Measurements from ENCODE around the gene MLKL.
"Not testable (repeated sequence)": the region's sequence is repeated elsewhere in the genome, so short reads cannot be mapped to it uniquely, and the experiment has no call there.

The MLKL gene

DNA sequence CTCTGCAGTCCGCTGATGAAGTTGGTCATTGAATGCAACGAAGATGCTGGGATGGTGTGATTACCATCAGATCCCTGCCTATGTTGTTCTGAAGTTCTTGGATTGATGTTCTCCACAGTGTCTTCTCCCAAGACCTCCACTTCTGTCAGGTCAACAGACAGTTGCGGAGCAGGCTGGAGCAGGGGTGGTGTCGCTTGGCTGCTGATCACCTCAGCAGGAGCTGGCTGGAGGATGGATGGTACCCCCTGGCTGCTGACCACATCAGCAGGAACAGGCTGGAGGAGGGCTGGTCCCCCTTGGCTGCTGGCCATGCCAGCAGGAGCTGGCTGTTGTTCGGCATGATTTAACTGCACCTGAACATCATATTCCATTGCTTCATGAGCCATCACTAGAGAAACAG, 39.6 kb downstream of the MLKL start:
- no peak for TF ChIP-seq SPI1 (IDR thresholded peaks at IDR 0.05; ENCODE audit: low read depth, low read length)
- TF ChIP-seq POU2F2 (IDR thresholded peaks at IDR 0.05; ENCODE audit: low read depth, low read length), result no peak
- TF ChIP-seq POLR2A (IDR thresholded peaks at IDR 0.05; ENCODE audit: low read depth, low read length), result 0 out of 2 replicates have a peak, but pooled peaks have one; percentile 52
- no peak for TF ChIP-seq POLR2AphosphoS5 (IDR thresholded peaks at IDR 0.05; ENCODE audit: low read depth, low read length)
- TF ChIP-seq PAX5 (IDR thresholded peaks at IDR 0.05; ENCODE audit: insufficient read depth, low read length, severe bottlenecking), result no peak
- TF ChIP-seq TAF1 (IDR thresholded peaks at IDR 0.05; ENCODE audit: low read depth, low read length), result no peak
- FAIRE-seq, result no peak
- no peak for DNase-seq (ENCODE audit: insufficient read length, low spot score)

DNA sequence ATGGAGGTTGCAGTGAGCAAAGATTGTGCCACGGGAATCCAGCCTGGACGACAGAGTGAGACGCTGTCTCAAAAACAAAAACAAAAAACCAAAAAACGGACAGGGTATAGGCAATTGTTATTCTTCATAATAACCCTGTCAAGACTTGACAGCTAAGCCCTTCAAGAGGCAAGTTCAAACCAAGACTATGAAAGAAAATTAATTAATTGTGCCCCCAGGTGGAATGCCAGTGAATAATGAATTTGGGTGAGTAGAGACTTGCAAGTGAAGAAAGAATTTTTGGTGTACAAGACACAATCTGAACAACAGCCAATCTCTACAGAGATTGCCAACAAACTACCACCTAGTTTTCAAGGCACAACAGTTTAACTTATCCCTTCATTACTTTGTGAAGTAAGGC, 40.3 kb downstream of the MLKL start:
- DNase-seq (ENCODE audit: insufficient read length, low spot score), result no peak
- no peak for FAIRE-seq
- TF ChIP-seq SPI1 (IDR thresholded peaks at IDR 0.05; ENCODE audit: low read depth, low read length) (no peak), POU2F2 (IDR thresholded peaks at IDR 0.05; ENCODE audit: low read depth, low read length) (no peak), PAX5 (IDR thresholded peaks at IDR 0.05; ENCODE audit: insufficient read depth, low read length, severe bottlenecking) (no peak), POLR2AphosphoS5 (IDR thresholded peaks at IDR 0.05; ENCODE audit: low read depth, low read length) (no peak), TAF1 (IDR thresholded peaks at IDR 0.05; ENCODE audit: low read depth, low read length) (no peak), POLR2A (IDR thresholded peaks at IDR 0.05; ENCODE audit: low read depth, low read length) (no peak)

DNA sequence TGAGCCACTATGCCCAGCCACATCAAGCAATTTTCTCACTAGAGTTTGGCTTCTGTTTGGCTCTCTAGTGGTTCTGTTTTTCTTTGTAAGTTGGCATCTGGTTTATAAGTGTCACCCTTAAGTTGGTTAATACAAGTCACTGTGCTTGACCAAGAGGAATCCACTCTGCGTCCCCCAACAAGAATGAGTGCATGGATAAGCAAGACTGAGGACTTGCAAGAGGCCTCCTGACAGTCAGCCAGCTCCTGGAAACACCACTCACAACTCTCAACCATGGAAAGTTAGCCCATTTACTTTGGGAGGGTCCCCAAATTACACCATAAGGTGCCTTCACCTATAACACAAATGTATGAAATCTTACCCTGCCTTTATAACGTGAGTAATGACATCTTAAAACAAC, 41.6 kb downstream of the MLKL start:
- FAIRE-seq, result no peak
- no peak for DNase-seq (ENCODE audit: insufficient read length, low spot score)
- TF ChIP-seq POLR2A (IDR thresholded peaks at IDR 0.05; ENCODE audit: low read depth, low read length), result no peak

DNA sequence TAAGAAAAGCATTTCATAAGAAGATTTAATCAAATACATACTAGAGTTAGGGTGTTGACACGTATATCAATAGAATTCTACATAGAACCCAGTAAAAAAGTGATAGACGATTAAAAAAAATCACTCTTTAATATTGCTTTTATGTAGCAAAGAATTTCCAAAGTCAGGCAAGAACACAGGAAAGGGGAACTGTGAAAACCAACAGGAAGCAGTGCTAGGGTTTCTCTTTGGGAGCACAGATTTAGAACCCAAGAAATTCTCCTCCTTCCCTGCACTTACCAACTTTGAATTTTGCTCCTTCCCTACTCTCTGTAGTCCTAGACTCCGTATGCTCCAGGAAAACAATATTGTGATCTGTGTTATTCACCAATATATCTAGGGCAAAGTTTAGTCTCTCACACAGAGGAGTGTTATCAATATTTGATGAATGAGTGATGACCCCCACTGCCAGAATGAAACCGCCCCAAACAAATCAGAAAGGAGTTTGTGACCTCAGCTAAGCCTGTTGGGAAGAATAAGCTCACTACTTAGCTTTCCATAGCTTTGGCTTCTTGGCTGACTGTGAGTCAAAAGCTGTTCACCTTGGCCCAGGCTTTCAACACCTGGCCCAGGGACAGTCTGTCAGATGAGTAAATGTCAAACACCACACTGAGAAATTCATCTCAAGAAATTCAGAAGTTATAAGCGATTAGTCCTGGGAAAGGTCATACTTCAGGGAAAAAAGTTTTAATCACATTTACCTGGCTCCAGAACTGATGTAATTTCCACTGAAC, 42.6 kb downstream of the MLKL start:
- no peak for FAIRE-seq
- no peak for TF ChIP-seq POU2F2 (IDR thresholded peaks at IDR 0.05; ENCODE audit: low read depth, low read length)
- TF ChIP-seq POLR2AphosphoS5 (IDR thresholded peaks at IDR 0.05; ENCODE audit: low read depth, low read length), result no peak
- TF ChIP-seq SPI1 (IDR thresholded peaks at IDR 0.05; ENCODE audit: low read depth, low read length), result peak; percentile 79
- no peak for TF ChIP-seq PAX5 (IDR thresholded peaks at IDR 0.05; ENCODE audit: insufficient read depth, low read length, severe bottlenecking)
- DNase-seq (ENCODE audit: insufficient read length, low spot score), result no peak

DNA sequence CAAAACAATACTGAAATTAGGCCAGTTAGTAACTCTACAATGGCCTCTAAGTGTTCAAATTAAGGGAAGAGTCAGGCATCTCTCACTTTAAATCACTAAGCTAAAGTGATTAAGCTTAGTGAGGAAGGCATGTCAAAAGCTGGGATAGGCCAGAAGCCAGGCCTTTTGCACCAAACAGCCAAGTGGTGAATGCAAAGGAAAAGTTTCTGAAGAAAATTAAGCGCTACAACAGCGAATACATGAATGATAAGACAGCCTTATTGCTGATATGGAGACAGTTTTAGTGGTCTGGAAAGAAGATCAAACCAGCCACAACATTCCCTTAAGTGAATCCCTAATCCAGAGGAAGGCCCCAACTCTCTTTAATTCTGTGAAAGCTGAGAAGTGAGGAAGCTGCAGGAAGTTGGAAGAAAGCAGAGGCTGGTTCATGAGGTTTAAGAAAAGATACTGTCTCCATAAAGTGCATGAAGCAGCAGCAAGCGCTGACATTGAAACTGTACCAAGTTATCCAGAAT, 46.1 kb downstream of the MLKL start:
- FAIRE-seq (no peak), DNase-seq (ENCODE audit: insufficient read length, low spot score) (no peak)
- TF ChIP-seq TAF1 (IDR thresholded peaks at IDR 0.05; ENCODE audit: low read depth, low read length) (no peak), POLR2A (IDR thresholded peaks at IDR 0.05; ENCODE audit: low read depth, low read length) (no peak), POU2F2 (IDR thresholded peaks at IDR 0.05; ENCODE audit: low read depth, low read length) (no peak), SPI1 (IDR thresholded peaks at IDR 0.05; ENCODE audit: low read depth, low read length) (no peak), PAX5 (IDR thresholded peaks at IDR 0.05; ENCODE audit: insufficient read depth, low read length, severe bottlenecking) (no peak), POLR2AphosphoS5 (IDR thresholded peaks at IDR 0.05; ENCODE audit: low read depth, low read length) (no peak)

DNA sequence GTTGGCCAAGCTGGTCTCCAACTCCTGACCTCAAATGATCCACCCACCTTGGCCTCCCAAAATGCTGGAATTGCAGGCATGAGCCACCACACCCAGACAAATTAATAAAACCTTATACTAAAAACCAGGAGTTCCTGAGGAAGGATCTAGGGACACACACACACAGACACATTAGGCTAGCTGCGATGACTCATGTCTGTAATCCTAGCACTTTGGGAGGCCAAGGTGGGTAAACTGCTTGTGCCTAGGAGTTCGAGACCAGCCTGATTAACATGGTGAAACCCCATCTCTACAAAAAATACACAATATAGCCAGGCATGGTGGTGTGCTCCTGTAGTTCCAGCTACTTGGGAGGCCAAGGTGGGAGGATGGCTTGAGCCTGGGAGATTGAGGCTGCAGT, 47.8 kb downstream of the MLKL start:
- not testable (repeated sequence) for DNase-seq (ENCODE audit: insufficient read length, low spot score); FAIRE-seq

DNA sequence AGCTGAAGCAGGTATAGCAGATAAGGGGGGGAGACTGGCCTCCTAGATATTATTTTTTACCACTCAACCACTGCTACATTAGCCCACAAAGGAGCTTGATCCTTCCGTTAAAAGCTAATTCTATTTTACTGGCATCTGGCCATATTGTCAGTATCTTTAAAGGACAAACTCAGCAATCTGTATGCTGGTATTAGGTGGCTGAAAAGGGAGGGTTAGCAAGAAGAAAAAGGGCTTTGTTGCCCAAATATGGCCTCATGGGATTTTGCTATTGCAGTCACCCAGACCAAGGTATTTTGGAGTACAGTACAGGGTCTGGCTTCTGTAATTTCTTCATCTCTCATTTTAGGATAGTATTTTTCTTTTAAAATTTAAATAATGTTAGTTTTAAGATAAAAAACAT, 48.4 kb downstream of the MLKL start:
- TF ChIP-seq PAX5 (IDR thresholded peaks at IDR 0.05; ENCODE audit: insufficient read depth, low read length, severe bottlenecking), result no peak
- no peak for TF ChIP-seq POU2F2 (IDR thresholded peaks at IDR 0.05; ENCODE audit: low read depth, low read length)
- TF ChIP-seq TAF1 (IDR thresholded peaks at IDR 0.05; ENCODE audit: low read depth, low read length), result no peak
- TF ChIP-seq POLR2AphosphoS5 (IDR thresholded peaks at IDR 0.05; ENCODE audit: low read depth, low read length), result no peak
- no peak for TF ChIP-seq SPI1 (IDR thresholded peaks at IDR 0.05; ENCODE audit: low read depth, low read length)
- no peak for TF ChIP-seq POLR2A (IDR thresholded peaks at IDR 0.05; ENCODE audit: low read depth, low read length)
- DNase-seq (ENCODE audit: insufficient read length, low spot score) (no peak), FAIRE-seq (no peak)

DNA sequence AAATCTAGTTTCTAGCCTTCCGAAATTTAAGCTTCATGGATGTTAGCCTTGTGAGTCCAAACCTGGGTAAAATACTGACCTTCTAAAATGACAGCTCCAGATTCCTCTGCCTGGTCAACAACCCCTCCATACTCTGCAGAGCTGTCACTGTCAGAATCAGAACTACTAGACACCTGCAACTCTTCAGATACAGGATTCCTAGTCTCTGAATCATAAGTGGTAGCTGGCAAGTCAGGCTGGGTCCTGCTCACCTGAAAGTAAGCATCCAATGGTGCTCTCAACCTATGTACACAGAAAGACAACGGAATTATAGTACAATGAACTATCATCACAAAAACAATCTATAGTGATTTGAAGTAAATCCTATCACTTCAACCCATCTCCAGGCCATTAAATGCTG, 48.8 kb downstream of the MLKL start:
- no peak for DNase-seq (ENCODE audit: insufficient read length, low spot score)
- TF ChIP-seq POLR2AphosphoS5 (IDR thresholded peaks at IDR 0.05; ENCODE audit: low read depth, low read length), result no peak
- FAIRE-seq, result no peak

DNA sequence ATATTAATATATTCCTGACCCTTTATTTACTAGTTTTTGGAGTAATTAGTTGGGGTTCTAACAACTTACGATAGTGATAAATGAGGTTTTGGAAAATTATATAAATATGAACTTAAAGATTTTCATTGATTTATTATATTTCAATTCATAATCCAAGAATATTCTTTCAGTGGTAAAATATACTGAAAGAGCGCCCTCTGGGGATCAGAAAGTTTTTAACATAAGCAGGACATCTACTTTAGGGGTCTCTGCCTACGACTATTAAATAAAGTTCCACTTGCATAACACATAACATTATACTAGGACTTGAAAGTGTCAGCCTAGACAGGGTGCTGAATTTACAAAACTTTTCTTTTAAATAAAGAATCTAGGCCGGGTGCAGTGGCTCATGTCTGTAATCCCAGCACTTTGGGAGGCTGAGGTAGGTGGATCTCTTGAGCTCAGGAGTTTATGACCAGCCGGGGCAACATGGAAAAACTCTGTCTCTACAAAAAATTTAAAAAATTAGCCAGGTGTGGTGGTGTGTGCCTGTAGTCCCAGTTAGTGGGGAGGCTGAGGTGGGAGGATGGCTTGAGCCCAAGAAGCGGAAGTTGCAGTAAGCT, 49.6 kb downstream of the MLKL start:
- no peak for DNase-seq (ENCODE audit: insufficient read length, low spot score)
- FAIRE-seq, result no peak
- TF ChIP-seq SPI1 (IDR thresholded peaks at IDR 0.05; ENCODE audit: low read depth, low read length) (no peak), TAF1 (IDR thresholded peaks at IDR 0.05; ENCODE audit: low read depth, low read length) (no peak), POU2F2 (IDR thresholded peaks at IDR 0.05; ENCODE audit: low read depth, low read length) (no peak), PAX5 (IDR thresholded peaks at IDR 0.05; ENCODE audit: insufficient read depth, low read length, severe bottlenecking) (no peak), POLR2AphosphoS5 (IDR thresholded peaks at IDR 0.05; ENCODE audit: low read depth, low read length) (no peak), POLR2A (IDR thresholded peaks at IDR 0.05; ENCODE audit: low read depth, low read length) (no peak)

DNA sequence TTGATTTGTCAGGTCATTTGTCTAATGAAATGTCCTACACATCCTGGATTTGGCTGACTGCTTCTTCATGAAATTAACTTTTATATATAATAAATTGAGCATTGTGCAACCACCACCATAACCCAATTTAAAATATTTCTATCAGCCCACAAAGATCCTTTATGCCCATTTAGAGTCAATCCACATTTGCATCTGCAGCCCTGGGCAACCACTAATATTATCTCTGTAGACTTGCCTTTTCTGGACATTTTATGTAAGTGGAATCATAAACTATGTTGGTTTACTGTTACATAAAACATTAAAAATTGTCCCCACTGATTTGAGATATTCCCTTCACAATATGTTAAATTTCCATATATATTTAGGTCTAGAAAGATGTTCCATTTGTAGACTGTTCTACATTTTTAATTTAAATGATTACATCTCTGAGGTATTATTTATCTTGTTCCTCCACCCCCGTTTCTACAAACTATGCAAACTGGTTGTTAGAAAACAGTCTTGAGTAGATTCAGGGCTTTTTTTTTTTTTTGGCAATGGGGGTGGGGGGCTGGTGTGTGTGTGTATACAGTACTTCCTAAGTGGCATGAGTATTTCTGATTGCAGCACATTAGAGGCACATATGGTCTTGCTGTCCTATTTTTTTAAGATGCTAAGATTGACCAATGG, 50.7 kb downstream of the MLKL start:
- TF ChIP-seq POLR2A (IDR thresholded peaks at IDR 0.05; ENCODE audit: low read depth, low read length) (no peak), TAF1 (IDR thresholded peaks at IDR 0.05; ENCODE audit: low read depth, low read length) (no peak), POLR2AphosphoS5 (IDR thresholded peaks at IDR 0.05; ENCODE audit: low read depth, low read length) (no peak), PAX5 (IDR thresholded peaks at IDR 0.05; ENCODE audit: insufficient read depth, low read length, severe bottlenecking) (no peak), SPI1 (IDR thresholded peaks at IDR 0.05; ENCODE audit: low read depth, low read length) (no peak), POU2F2 (IDR thresholded peaks at IDR 0.05; ENCODE audit: low read depth, low read length) (no peak)
- FAIRE-seq, result no peak

More for the DNA sequence above, 50.7 kb downstream of the MLKL start:
- no peak for DNase-seq (ENCODE audit: insufficient read length, low spot score)

Measured in GM12891 (cell line).